HFFc6 (cell line): Measurements from ENCODE around the gene MAP3K20. TPM values are rescaled to one million over a fixed set of nuclear protein-coding genes. Genes with fewer than 3 reads are reported as not detected.

Experiments used
- DNase-seq: peaks from one replicate; pipeline ENCODE4 v3.0.0-alpha.2; 2018
- H3K27ac Mint-ChIP-seq: 2 replicates; pipeline ENCODE4 v1.8.0; 2020; ENCODE audit warnings: mild to moderate bottlenecking, mixed read lengths
- H3K27me3 Mint-ChIP-seq: 2 replicates; pipeline ENCODE4 v1.8.0; 2021; ENCODE audit warnings: mild to moderate bottlenecking, moderate library complexity, mixed read lengths; ENCODE audit not compliant: insufficient read depth
- H3K36me3 Mint-ChIP-seq: 2 replicates; pipeline ENCODE4 v1.8.0; 2021; ENCODE audit warnings: low read depth, mixed read lengths
- H3K4me1 Mint-ChIP-seq: 2 replicates; pipeline ENCODE4 v1.8.0; 2020; ENCODE audit warnings: low read depth, mixed read lengths
- H3K4me3 Mint-ChIP-seq: 2 replicates; pipeline ENCODE4 v1.8.0; 2020; ENCODE audit warnings: mild to moderate bottlenecking, moderate library complexity, mixed read lengths
- H3K9me3 Mint-ChIP-seq: 2 replicates; pipeline ENCODE4 v1.8.0; 2020; ENCODE audit warnings: mild to moderate bottlenecking, mixed read lengths
- CTCF ChIP-seq: fragments of 200-600 bp; sonication (generic); IDR thresholded peaks from 2 replicates; pipeline ENCODE4 v1.5.0; 2021; ENCODE audit warnings: antibody characterized with exemption, mild to moderate bottlenecking
- total RNA-seq, 6 experiments: library from RNA; stranded (reverse); fragmentation: NEBNext Ultra II Directional; extraction: Animal tissue kit (Norgen Biotek cat#: 25700); gene quantifications; 2 replicates in 1 of 6; 3 replicates in 5 of 6; pipeline ENCODE4 v1.2.3, GENCODE V29; 2021

Gene MAP3K20
- total RNA-seq, 6 experiments from 2014 or later: 126 to 150 (median 134) TPM

- Mint-ChIP-seq H3K9me3 (no peaks in the 10 kb centered on the region), H3K27me3 (peaks cover 2% of the 10 kb centered on the region; the same call in 1 of the 2 replicates), H3K4me1 (peaks cover 80% of the 10 kb centered on the region), H3K27ac (peak overlapping the region; percentile 61; the same call in 1 of the 2 replicates), H3K4me3 (no peak overlapping the region), H3K36me3 (peaks cover 22% of the 10 kb centered on the region)
- no peak for DNase-seq
- TF ChIP-seq CTCF: no peak
Measured at GRCh38 chr2:173132531-173132930, 56.9 kb downstream of the MAP3K20 start.

GRCh38 chr2:173134703-173135102, 59.1 kb downstream of the MAP3K20 start:
- Mint-ChIP-seq H3K4me3 (no peak overlapping the region), H3K27ac (no peak overlapping the region; the same call in 1 of the 2 replicates)
- DNase-seq: no peak

GRCh38 chr2:173136067-173136466, 60.4 kb downstream of the MAP3K20 start:
- H3K4me1 Mint-ChIP-seq: peaks cover 65% of the 10 kb centered on the region
- peak overlapping the region; percentile 56 for H3K4me3 Mint-ChIP-seq
- peak overlapping the region; percentile 73 for H3K27ac Mint-ChIP-seq
- H3K36me3 Mint-ChIP-seq: peaks cover 25% of the 10 kb centered on the region
- no peak for DNase-seq
- H3K9me3 Mint-ChIP-seq: peaks cover 2% of the 10 kb centered on the region
- peaks cover 2% of the 10 kb centered on the region; the same call in 1 of the 2 replicates for H3K27me3 Mint-ChIP-seq
- no peak for TF ChIP-seq CTCF

More at GRCh38 chr2:173134703-173135102, 59.1 kb downstream of the MAP3K20 start:
- Mint-ChIP-seq H3K36me3 (peaks cover 18% of the 10 kb centered on the region), H3K4me1 (peaks cover 78% of the 10 kb centered on the region), H3K9me3 (no peaks in the 10 kb centered on the region), H3K27me3 (peaks cover 2% of the 10 kb centered on the region; the same call in 1 of the 2 replicates)
- no peak for TF ChIP-seq CTCF

GRCh38 chr2:173136599-173136998, 61.0 kb downstream of the MAP3K20 start:
- Mint-ChIP-seq H3K36me3 (peaks cover 30% of the 10 kb centered on the region), H3K4me1 (peaks cover 60% of the 10 kb centered on the region), H3K27ac (peak overlapping the region; percentile 73), H3K4me3 (peak overlapping the region; percentile 56), H3K9me3 (peaks cover 7% of the 10 kb centered on the region), H3K27me3 (no peaks in the 10 kb centered on the region)
- DNase-seq: no peak
- no peak for TF ChIP-seq CTCF

GRCh38 chr2:173137610-173138009, 62.0 kb downstream of the MAP3K20 start:
- Mint-ChIP-seq H3K9me3 (peaks cover 11% of the 10 kb centered on the region), H3K27ac (peak overlapping the region; percentile 37; the same call in 1 of the 2 replicates), H3K36me3 (peaks cover 30% of the 10 kb centered on the region), H3K27me3 (no peaks in the 10 kb centered on the region), H3K4me3 (no peak overlapping the region), H3K4me1 (peaks cover 50% of the 10 kb centered on the region)
- TF ChIP-seq CTCF: no peak
- no peak for DNase-seq
